GM12891 (cell line): ENCODE results near the gene ARID2. TPM values are rescaled to one million over a fixed set of nuclear protein-coding genes. Genes with fewer than 3 reads are reported as not detected.
A peak's percentile ranks its signal among the peaks of the same experiment; 100 is the strongest.

ENCODE experiments used
- DNase-seq: peaks from one replicate; pipeline ENCODE4 v3.0.0; 2011; ENCODE audit warnings: low spot score; ENCODE audit not compliant: insufficient read length
- FAIRE-seq: peaks from 2 replicates; lab custom pipeline; 2011; peaks lifted over from hg19 to GRCh38; lab: Jason Lieb, UNC
- PAX5 ChIP-seq: IDR thresholded peaks from 2 replicates; pipeline ENCODE4 v1.6.1; 2011; ENCODE audit warnings: low read length, moderate library complexity, mild to moderate bottlenecking; ENCODE audit not compliant: insufficient read depth, severe bottlenecking
- POLR2A ChIP-seq: IDR thresholded peaks from 2 replicates; pipeline ENCODE4 v1.6.1; 2011; ENCODE audit warnings: low read depth, low read length, control low read depth
- POLR2AphosphoS5 ChIP-seq: IDR thresholded peaks from 2 replicates; pipeline ENCODE4 v1.6.1; 2011; ENCODE audit warnings: low read depth, low read length, control low read depth
- POU2F2 ChIP-seq: IDR thresholded peaks from 2 replicates; pipeline ENCODE4 v1.6.1; 2011; ENCODE audit warnings: low read depth, mild to moderate bottlenecking, control low read depth, low read length, moderate library complexity
- SPI1 ChIP-seq: IDR thresholded peaks from 2 replicates; pipeline ENCODE4 v1.6.1; 2011; ENCODE audit warnings: low read depth, low read length, control low read depth
- TAF1 ChIP-seq: IDR thresholded peaks from 2 replicates; pipeline ENCODE4 v1.6.1; 2011; ENCODE audit warnings: low read depth, low read length, control low read depth
- polyA plus RNA-seq: library from polyadenylated mRNA; unstranded; fragments of >200 nt; gene quantifications from one replicate; pipeline ENCODE4 v1.2.1, GENCODE V29; 2012; ENCODE audit warnings: low read depth, missing spikeins, inconsistent platforms; ENCODE audit not compliant: missing spikeins

ARID2 gene
- 4.7 TPM for polyA plus RNA-seq

- FAIRE-seq: no peak
- peak; percentile 27 for DNase-seq
- TF ChIP-seq PAX5: no peak
- no peak; the same call in 1 of the 2 replicates for TF ChIP-seq POLR2A
- TF ChIP-seq POU2F2: no peak
- no peak; the same call in 1 of the 2 replicates for TF ChIP-seq POLR2AphosphoS5
- no peak for TF ChIP-seq TAF1
- TF ChIP-seq SPI1: no peak
Measured at GRCh38 chr12:45729233-45730083, at the start of gene ARID2. Gene ARID2, plus strand, starts transcription at chr12:45729706. Its CDS starts 131 bp downstream, at chr12:45729837.

- FAIRE-seq: no peak
- no peak for DNase-seq
- TF ChIP-seq POU2F2: no peak
- TF ChIP-seq POLR2A: no peak
- no peak for TF ChIP-seq PAX5
- no peak for TF ChIP-seq POLR2AphosphoS5
- TF ChIP-seq SPI1: no peak
- TF ChIP-seq TAF1: no peak
Measured at GRCh38 chr12:45680362-45680761, 49.1 kb upstream of the ARID2 start.

GRCh38 chr12:45681465-45681864 is 48.0 kb upstream of the ARID2 start:
- no peak for TF ChIP-seq TAF1
- no peak for TF ChIP-seq POLR2AphosphoS5
- no peak for TF ChIP-seq POU2F2
- TF ChIP-seq SPI1: no peak
- TF ChIP-seq PAX5: no peak
- TF ChIP-seq POLR2A: no peak

GRCh38 chr12:45685680-45686079 is 43.8 kb upstream of the ARID2 start:
- DNase-seq: no peak
- TF ChIP-seq POU2F2 (peak; percentile 33; the same call in 1 of the 2 replicates), SPI1 (no peak), POLR2A (no peak), PAX5 (no peak), TAF1 (no peak), POLR2AphosphoS5 (no peak)
- no peak for FAIRE-seq

More at GRCh38 chr12:45681465-45681864, 48.0 kb upstream of the ARID2 start:
- no peak for DNase-seq
- FAIRE-seq: peak; percentile 40

- FAIRE-seq (no peak), DNase-seq (no peak)
- TF ChIP-seq SPI1: no peak
Measured at GRCh38 chr12:45687081-45688015, 42.2 kb upstream of the ARID2 start.

GRCh38 chr12:45688183-45688582 is 41.3 kb upstream of the ARID2 start:
- TF ChIP-seq PAX5 (no peak), SPI1 (no peak), POU2F2 (no peak), TAF1 (no peak), POLR2AphosphoS5 (no peak), POLR2A (no peak)
- DNase-seq: no peak
- FAIRE-seq: no peak

- FAIRE-seq (no peak), DNase-seq (no peak)
- TF ChIP-seq POLR2AphosphoS5 (no peak), POU2F2 (no peak), PAX5 (no peak), TAF1 (no peak), SPI1 (no peak), POLR2A (no peak)
Measured at GRCh38 chr12:45695035-45695434, 34.5 kb upstream of the ARID2 start.

- FAIRE-seq: no peak
- DNase-seq: no peak
- TF ChIP-seq SPI1 (no peak), PAX5 (no peak), POU2F2 (no peak), POLR2A (no peak), TAF1 (no peak), POLR2AphosphoS5 (no peak)
Measured at GRCh38 chr12:45695606-45696005, 33.9 kb upstream of the ARID2 start.

- DNase-seq (no peak), FAIRE-seq (no peak)
- no peak for TF ChIP-seq POLR2A
- no peak for TF ChIP-seq POU2F2
- no peak for TF ChIP-seq SPI1
- TF ChIP-seq PAX5: no peak
- TF ChIP-seq POLR2AphosphoS5: no peak
- no peak for TF ChIP-seq TAF1
Measured at GRCh38 chr12:45696049-45696448, 33.5 kb upstream of the ARID2 start.
